Measurements from ENCODE around the gene CAPRIN2.

Gene CAPRIN2

GRCh38 chr12:30763053-30763452, 8.3 kb upstream of the CAPRIN2 start:
- no peak for DNase-seq

- no peak for DNase-seq
Observed at GRCh38 chr12:30761730-30762129, 7.0 kb upstream of the CAPRIN2 start.

GRCh38 chr12:30757316-30757715, 2.6 kb upstream of the CAPRIN2 start:
- DNase-seq: no peak

- DNase-seq: no peak
Observed at GRCh38 chr12:30756074-30756473, 1.3 kb upstream of the CAPRIN2 start.

- no peak for DNase-seq
Observed at GRCh38 chr12:30755395-30755762, 628 bp upstream of the CAPRIN2 start.

- no peak for DNase-seq
Observed at GRCh38 chr12:30754383-30754749, 385 bp downstream of the CAPRIN2 start.

- no peak for DNase-seq
Observed at GRCh38 chr12:30753751-30754382, 884 bp downstream of the CAPRIN2 start.

GRCh38 chr12:30753233-30753632, 1.5 kb downstream of the CAPRIN2 start:
- no peak for DNase-seq

GRCh38 chr12:30752255-30752654, 2.5 kb downstream of the CAPRIN2 start:
- DNase-seq: no peak

- DNase-seq: no peak
Observed at GRCh38 chr12:30748147-30748546, 6.6 kb downstream of the CAPRIN2 start.

GRCh38 chr12:30746190-30746589, 8.6 kb downstream of the CAPRIN2 start:
- no peak for DNase-seq

GRCh38 chr12:30744321-30744720, 10.4 kb downstream of the CAPRIN2 start:
- DNase-seq: no peak

GRCh38 chr12:30740274-30740673, 14.5 kb downstream of the CAPRIN2 start:
- no peak for DNase-seq

GRCh38 chr12:30739020-30739419, 15.7 kb downstream of the CAPRIN2 start:
- DNase-seq: no peak

GRCh38 chr12:30732954-30733637, 21.7 kb downstream of the CAPRIN2 start:
- DNase-seq: no peak

GRCh38 chr12:30730011-30730410, 24.7 kb downstream of the CAPRIN2 start:
- DNase-seq: no peak

- no peak for DNase-seq
Observed at GRCh38 chr12:30729547-30729946, 25.2 kb downstream of the CAPRIN2 start.

GRCh38 chr12:30726647-30727046, 28.1 kb downstream of the CAPRIN2 start:
- DNase-seq: no peak

- no peak for DNase-seq
Observed at GRCh38 chr12:30725739-30726138, 29.0 kb downstream of the CAPRIN2 start.

- DNase-seq: no peak
Observed at GRCh38 chr12:30719060-30719459, 35.7 kb downstream of the CAPRIN2 start.

- DNase-seq: no peak
Observed at GRCh38 chr12:30707613-30708342, 47.0 kb downstream of the CAPRIN2 start.

GRCh38 chr12:30706476-30706875, 48.3 kb downstream of the CAPRIN2 start:
- peak; percentile 21 for DNase-seq

GRCh38 chr12:30701056-30701455, 53.7 kb downstream of the CAPRIN2 start:
- DNase-seq: no peak

GRCh38 chr12:30700216-30700900, 54.4 kb downstream of the CAPRIN2 start:
- no peak for DNase-seq
